NCI-H1092 (cell line): Measurements from ENCODE around the gene NKX6-2.
"Not testable (repeated sequence)": the region's sequence is repeated elsewhere in the genome, so short reads cannot be mapped to it uniquely, and the experiment has no call there.

Source experiments
- DNase-seq: peaks from one replicate; lab custom pipeline; 2025; lab: John Stamatoyannopoulos, UW

NKX6-2 gene

DNA sequence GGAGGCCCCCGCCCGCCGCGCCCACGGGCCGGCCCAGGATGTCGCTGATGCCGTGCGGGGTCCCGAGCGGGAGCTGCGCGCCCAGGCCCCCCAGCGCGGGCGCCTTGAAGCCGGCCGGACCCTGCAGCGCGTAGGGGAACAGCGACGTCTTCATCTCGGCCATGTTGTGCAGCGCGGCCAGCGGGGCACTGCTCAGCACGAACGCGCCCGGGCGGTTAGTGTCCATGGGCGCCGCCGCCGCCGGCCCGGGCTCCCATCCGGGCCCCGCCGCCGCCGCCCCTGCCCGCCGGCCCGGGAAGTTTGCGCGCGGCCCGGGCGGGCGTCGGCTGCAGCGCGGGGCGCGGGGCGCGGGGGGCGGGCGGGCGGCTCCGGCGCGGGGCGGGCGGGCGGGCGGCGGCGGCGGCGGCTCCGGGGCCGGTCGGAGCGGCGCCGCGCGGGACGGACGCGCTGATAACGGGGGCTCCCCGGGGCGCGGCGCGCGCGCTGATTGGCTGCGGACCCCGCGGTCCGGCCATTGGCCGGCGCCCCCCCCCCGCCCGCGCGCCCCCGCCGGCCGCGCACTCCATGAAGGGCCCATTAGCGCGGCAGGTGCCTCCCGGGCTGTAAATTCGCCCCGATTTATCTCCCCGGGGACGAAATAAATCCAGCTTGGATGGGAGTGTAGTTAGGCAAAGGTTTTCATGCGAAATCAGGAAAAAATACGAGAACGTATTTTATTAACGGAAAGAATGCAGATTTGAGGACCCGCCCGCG lies at the start of gene NKX6-2:
Gene NKX6-2, minus strand, starts transcription at position 425 of the 753 bp plus-strand sequence. Its CDS starts 199 bp downstream, at position 226.
- DNase-seq, result no peak

- no peak for DNase-seq
These were observed 49.2 kb upstream of the NKX6-2 start for GRCh38 chr10:132834891-132835847.

GRCh38 chr10:132834311-132834761 lies 48.4 kb upstream of the NKX6-2 start:
- DNase-seq, result no peak

DNA sequence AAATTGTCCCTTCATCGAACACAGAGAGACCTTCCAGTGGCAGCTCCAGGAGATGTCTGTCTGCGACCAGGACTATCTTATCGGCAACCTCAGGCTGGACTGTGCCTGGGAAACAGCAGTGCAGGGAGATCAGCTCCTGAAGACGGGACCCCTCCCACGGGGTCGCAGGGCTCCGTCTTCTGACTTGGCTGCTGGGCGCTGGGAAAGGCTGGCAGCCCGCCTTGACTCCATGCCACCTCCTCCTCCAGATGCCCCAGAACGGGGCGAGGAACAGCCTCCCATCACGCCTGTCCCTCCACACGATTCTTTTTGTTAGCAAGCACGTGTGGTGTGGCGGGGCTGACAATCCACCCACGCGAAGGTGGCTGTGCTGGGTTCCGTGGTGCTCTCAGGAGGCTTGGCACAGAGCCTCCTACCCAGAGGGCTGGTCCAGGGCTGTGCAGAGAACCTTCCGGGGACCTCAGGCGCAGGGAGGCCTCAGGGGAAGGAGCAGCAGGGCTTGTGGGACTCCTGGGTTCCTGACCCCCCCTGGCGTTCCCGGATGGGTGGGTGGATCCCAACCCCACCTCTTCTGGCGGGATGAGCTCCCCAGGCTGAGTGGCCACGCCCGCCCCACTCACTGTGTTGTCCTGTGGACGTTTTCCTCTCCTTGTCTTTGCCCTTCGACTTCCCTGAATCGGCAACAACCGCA lies 47.6 kb upstream of the NKX6-2 start:
- no peak for DNase-seq

DNA sequence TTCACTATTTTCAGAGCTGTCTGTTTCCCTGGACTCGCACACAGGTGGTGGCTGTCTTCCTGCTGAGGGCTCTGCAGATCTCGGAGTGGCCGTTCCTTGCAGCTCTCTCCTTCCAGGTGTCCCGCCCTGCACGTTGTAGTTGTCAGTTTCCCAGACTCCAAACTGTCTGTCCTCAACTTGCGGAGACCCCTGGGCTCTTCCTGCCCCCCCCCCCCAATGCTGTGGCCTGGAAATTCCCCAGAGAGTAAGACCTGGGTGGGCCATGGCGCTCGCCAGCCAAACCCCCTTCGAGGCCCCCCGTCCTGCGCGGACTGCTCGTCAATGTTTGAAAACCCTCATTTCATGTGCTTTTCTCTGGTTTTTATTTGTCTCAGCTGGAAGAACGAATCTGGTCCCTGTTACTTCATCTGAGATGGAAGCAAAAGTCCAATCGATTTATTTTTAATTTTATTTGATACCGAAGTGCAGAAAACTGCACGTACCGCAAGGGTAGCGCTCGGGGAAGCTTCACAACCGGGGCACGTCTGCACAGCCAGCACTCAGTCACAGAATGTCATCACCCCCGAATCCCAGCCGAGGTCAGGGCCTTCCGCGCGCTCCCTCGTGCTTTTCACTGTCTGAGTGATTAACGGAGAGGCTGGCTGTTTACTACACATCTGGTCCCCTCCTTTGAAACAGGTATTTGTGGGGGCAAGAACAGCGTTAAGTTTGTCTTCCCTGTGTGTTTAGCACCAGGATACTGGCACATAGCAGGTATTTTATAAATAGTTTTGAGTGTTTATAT lies 46.4 kb upstream of the NKX6-2 start:
- no peak for DNase-seq

- no peak for DNase-seq
These were observed 43.5 kb upstream of the NKX6-2 start for GRCh38 chr10:132829403-132829802.

- no peak for DNase-seq
These were observed 42.7 kb upstream of the NKX6-2 start for GRCh38 chr10:132828681-132829080.

DNA sequence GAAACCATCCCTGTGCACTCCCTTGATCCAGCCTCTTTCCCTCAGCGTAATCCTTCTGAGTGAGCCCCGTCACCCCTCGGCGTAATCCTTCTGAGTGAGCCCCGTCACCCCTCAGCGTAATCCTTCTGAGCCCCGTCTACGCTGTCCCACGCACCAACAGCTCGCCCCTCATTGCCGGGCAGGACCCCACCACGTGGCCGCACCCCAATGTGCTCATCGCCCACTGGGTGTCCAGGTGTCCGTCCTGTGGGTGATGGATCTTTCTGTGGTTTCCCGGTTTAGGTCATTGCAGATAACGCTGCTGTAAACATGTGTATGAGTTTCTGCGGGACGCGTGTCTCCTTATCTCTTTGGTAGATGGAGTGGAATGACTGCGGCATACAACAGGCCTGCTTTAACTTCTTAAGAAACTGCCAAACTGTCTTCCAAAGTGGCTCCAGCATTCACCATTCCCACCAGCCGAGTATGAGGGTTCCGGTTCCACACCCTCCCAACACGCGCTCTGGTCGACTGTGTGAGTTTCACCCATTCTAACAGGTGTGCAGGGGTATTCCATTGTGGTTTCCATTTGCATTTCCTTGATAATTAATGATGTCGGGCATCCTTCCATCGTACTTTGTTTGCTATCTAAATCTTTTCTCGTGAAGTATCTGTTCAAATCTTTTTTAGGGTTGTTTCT lies 42.1 kb upstream of the NKX6-2 start:
- DNase-seq, result no peak

- no peak for DNase-seq
These were observed 41.5 kb upstream of the NKX6-2 start for GRCh38 chr10:132827423-132827789.

- no peak for DNase-seq
These were observed 40.8 kb upstream of the NKX6-2 start for GRCh38 chr10:132826524-132827422.

DNA sequence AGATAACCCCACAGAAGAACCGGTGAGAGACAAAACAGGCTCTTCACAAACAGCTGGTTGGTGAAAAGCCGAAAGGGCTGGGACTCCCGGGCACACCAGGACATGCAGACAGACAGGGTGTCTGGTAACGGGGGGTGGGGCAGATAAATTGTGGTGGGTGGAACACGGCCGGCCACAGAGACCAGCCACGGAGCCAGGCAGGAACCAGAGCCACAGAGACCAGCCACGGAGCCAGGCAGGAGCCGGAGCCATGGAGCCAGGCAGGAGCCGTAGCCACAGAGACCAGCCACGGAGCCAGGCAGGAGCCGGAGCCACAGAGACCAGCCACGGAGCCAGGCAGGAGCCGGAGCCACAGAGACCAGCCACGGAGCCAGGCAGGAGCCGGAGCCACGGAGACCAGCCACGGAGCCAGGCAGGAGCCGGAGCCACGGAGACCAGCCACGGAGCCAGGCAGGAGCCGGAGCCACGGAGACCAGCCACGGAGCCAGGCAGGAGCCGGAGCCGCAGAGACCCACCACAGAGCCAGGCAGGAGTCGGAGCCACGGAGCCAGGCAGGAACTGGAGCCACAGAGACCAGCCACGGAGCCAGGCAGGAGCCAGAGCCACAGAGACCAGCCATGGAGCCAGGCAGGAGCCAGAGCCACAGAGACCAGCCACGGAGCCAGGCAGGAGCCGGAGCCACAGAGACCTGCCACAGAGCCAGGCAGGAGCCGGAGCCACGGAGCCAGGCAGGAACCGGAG lies 40.0 kb upstream of the NKX6-2 start:
- not testable (repeated sequence) for DNase-seq

GRCh38 chr10:132820056-132820455 lies 34.1 kb upstream of the NKX6-2 start:
- DNase-seq, result no peak

GRCh38 chr10:132817701-132818211 lies 31.8 kb upstream of the NKX6-2 start:
- no peak for DNase-seq

DNA sequence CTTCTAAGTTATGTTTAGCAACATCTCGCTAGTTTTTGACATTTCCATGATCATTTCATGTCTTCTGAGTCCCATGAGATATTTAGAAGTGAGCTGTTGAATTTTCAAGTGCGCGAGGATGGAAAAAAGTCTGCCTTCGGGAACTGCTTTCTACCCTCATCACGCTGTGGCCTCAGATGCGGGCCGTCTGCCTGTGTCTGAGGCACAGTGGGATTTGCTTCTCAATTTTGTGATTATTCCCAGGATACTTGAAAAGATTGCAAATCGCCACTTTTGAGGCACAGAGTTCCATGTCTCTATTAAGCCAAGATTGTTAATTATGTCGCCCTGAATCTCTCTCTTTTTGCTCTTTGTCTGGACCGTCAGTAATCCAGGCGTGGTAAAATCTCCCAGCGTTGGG lies 30.8 kb upstream of the NKX6-2 start:
- DNase-seq, result no peak

DNA sequence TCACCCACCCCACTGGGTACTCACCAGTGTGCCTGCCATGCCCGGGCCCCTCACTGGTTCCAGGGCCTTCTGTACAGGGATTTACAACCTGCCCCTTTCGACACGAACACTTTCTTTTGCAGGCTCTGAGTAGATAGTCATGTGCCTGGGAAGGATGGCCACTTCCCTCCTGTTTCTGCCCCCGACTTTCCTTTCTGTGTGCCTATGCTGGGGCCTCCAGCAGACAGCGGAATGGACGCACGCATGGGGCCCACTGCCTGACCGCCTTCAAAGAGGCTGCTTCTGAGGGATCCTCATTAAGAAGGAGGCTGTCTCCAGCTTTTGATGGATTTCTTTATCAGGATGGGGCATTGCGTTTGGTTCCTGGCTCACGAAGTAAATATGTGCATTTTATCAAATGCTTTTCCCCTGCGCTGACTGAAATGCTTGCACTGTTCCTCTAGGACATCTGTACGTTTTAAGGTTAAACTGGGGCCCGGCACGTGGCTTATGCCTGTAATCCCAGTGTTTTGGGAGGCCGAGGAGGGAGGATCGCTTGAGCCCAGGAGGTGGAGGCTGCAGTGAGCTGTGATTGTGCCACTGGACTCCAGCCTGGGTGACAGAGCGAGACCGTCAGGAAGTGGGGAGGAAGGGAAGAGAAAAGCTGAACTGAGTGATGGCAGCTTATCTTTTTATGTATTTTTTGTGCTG lies 29.4 kb upstream of the NKX6-2 start:
- DNase-seq, result no peak

- no peak for DNase-seq
These were observed 28.5 kb upstream of the NKX6-2 start for GRCh38 chr10:132814469-132814856.

- DNase-seq, result no peak
These were observed 27.9 kb upstream of the NKX6-2 start for GRCh38 chr10:132813560-132814468.
